Measurements from ENCODE around the gene B4GALT1. TPM values are rescaled to one million over a fixed set of nuclear protein-coding genes. Genes with fewer than 3 reads are reported as not detected.

B4GALT1 gene
- polyA plus RNA-seq, 1 donor from 2014 or later = 55.1 TPM

DNA sequence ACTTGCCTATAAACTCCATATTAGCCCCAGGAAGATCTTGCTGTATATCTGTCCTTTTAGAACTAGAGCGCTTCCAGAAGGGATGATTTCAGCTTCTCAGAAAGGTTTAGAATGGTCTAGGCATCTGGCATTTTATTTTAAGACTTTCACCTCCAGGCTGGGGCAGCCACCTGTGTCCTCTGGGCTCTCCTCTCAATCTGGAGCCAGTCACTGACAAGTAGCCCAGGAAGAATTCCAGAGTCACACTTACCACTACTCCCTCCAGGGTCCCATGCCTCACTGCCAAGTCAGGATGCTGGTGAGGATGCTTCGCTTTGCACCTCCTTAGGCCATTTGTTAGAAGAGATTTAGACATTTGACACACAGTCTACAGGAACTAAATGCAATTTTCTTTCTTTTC lies 20.8 kb downstream of the B4GALT1 start:
- peaks cover 10% of the 10 kb centered on the region for H3K36me3 Mint-ChIP-seq
- no peaks in the 10 kb centered on the region for H3K27me3 Mint-ChIP-seq
- peak overlapping the region in 2 of 3 donors; percentile 41 to 86 for H3K27ac Mint-ChIP-seq
- peak overlapping the region in 3 of 4 donors; percentile 46 to 80 (median 75) for H3K4me3 Mint-ChIP-seq
- H3K9me3 Mint-ChIP-seq = no peaks in the 10 kb centered on the region
- peaks cover 57 to 72% (median 71%) of the 10 kb centered on the region in 3 donors for H3K4me1 Mint-ChIP-seq

DNA sequence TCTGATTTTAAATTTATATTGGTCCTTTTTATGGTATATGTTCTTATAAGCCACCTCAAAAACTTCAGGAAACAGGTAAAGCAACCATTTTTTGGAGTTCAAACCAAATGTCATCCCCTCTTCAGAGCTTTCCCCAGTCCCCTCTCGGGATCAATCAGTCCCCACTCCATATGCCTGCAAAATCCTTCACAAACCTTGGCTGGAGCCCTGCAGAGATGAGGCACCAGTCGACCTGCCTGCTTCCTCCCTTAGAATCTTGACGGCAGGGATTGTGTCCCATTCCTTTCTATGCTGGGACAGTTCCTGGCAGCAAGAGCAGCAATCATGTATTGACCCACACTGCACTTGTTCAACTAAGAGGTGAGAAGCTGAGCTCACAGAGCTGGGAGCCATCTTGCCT lies 22.6 kb downstream of the B4GALT1 start:
- H3K4me1 Mint-ChIP-seq = peaks cover 60 to 76% (median 73%) of the 10 kb centered on the region in 3 donors
- H3K36me3 Mint-ChIP-seq = peaks cover 10% of the 10 kb centered on the region
- peak overlapping the region; percentile 54 to 70 (median 60) for H3K4me3 Mint-ChIP-seq
- H3K27me3 Mint-ChIP-seq = no peaks in the 10 kb centered on the region
- H3K9me3 Mint-ChIP-seq = no peaks in the 10 kb centered on the region
- H3K27ac Mint-ChIP-seq = peak overlapping the region; percentile 92 to 96 (median 94)

DNA sequence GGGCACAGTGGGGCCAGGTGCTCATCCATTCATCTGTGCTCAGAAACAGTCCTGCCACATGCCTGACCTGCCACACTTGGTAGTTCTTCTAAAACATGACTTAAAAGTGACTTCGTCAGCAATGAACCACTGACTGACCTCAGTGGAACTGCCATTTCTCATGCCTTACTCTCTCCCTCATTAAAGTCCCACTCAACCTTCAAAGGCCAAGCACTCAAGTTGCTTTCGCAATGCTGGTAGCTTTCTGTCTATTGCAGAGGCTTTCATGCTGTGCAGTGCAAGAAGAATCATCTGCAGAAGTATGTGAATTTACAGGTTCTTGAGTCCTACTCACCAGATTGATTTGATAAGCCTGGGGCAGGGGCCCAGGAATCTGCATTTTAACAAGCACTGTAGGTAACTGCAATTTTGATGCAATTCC lies 23.9 kb downstream of the B4GALT1 start:
- Mint-ChIP-seq H3K4me3 (peak overlapping the region in 3 of 4 donors; percentile 23 to 72 (median 60)), H3K36me3 (peaks cover 6% of the 10 kb centered on the region), H3K27me3 (no peaks in the 10 kb centered on the region), H3K27ac (peak overlapping the region; percentile 92 to 96 (median 94)), H3K4me1 (peaks cover 63 to 79% (median 75%) of the 10 kb centered on the region in 3 donors), H3K9me3 (no peaks in the 10 kb centered on the region)

DNA sequence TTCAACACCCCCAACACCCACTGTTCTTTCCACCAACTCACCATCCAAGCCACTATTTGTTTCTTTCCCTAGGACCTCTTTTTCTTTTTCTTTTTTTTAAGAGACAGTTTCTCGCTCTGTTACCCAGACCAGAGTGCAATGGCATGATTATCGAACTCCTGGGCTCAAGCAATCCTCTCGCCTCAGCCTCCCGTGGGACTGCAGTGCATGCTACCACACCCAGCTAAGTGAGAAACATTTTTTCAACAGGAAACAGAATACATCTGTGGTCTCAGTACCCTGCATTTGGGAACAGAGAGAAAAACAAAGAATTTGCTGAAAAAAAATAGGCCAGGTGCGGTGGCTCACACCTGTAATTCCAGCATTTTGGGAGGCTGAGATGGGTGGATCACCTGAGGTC lies 24.6 kb downstream of the B4GALT1 start:
- H3K9me3 Mint-ChIP-seq = no peaks in the 10 kb centered on the region
- peak overlapping the region; percentile 79 to 94 (median 86) for H3K4me3 Mint-ChIP-seq
- peak overlapping the region; percentile 94 to 98 (median 96) for H3K27ac Mint-ChIP-seq
- peaks cover 2% of the 10 kb centered on the region for H3K27me3 Mint-ChIP-seq
- peaks cover 6% of the 10 kb centered on the region for H3K36me3 Mint-ChIP-seq
- peaks cover 62 to 82% (median 76%) of the 10 kb centered on the region in 3 donors for H3K4me1 Mint-ChIP-seq

DNA sequence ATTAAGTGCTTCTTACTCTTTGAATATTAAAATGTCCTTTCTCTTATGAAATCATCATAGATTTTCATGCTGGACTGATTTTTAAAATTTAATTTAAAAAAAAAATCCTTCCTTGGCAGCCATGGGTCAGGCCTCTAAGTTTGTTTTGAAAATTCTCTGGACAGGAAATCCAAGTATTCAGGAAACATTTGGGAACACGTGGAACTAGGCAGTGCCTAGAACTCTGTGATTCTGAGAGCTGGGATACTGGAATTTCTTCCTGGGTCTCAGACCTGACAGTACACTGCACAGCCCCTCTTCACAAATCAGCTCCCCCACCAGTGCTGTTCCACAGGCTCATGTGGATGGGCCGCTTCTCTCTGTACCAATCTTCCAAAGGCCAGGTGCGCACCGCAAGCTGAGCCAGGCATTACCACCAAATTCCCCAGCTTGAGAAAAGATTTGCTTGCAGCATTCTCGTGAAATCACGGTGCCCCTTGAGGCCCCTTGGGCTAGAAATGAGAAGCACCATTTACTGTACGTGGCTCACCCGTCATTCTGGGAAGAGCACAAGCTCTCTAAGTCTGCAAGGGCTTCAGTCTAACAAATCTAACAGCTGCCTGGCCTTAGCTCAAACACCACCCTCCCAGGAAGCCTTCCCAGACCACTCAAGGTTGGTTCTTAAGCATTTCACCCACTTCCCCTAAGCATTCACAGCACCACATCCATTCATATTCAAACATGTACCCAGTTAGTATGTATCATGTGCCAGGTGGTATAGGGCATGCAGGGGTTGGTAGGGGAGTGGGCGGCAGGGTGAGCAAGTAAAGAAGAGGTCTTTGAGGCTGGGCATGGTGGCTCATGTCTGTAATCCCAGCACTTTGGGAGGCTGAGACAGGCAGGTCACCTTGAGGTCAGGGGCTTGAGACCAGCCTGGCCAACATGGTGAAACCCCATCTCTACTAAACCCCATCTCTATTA lies 26.5 kb downstream of the B4GALT1 start:
- Mint-ChIP-seq H3K4me1 (peaks cover 65 to 85% (median 78%) of the 10 kb centered on the region in 3 donors), H3K9me3 (no peaks in the 10 kb centered on the region), H3K36me3 (peaks cover 6% of the 10 kb centered on the region), H3K27me3 (peaks cover 4% of the 10 kb centered on the region), H3K4me3 (peak overlapping the region; percentile 79 to 92 (median 86)), H3K27ac (peak overlapping the region; percentile 94 to 98 (median 96))

DNA sequence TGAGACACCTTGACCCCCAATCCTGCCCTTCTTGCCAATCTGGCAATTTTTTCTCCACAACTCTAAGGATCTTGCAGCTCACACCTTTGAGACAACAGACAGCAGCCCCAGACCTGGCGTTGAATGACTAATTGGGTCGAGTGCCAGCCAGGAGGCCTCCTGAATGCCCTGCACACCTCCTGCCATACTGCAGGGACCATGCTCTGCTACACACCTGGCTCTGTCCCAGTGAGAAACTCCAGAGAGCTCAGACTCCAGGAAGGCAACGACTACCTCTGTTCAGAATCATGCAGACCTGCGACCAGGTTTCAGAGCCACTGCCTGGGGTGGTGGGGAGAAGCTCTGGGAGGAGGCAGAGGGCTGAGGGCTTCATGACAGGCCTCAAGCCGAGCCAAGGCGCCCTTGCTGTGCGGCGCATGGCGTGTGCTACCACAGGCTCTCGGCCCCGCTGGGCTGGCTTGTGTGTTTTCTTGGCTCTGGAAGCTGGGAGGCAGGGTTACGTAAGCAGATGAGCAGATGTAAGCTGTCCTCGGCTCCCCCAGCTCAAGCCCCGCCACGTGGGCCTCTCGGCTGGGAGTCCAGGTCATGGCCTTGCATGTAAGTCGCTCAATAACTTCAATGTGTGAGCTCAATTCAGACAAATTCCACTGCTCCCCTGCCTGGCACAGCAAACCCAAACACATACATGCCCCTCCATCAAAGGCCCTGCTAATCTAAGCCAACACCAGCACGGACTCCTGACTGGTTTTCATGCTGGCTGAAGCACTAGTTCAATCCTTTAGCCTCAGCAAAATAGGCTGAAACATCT lies 27.5 kb downstream of the B4GALT1 start:
- no peaks in the 10 kb centered on the region for H3K9me3 Mint-ChIP-seq
- peak overlapping the region; percentile 94 to 98 (median 96) for H3K27ac Mint-ChIP-seq
- peak overlapping the region; percentile 40 to 73 (median 63) for H3K4me3 Mint-ChIP-seq
- peaks cover 4% of the 10 kb centered on the region for H3K27me3 Mint-ChIP-seq
- H3K4me1 Mint-ChIP-seq = peaks cover 67 to 83% (median 77%) of the 10 kb centered on the region in 3 donors
- peaks cover 8% of the 10 kb centered on the region for H3K36me3 Mint-ChIP-seq

DNA sequence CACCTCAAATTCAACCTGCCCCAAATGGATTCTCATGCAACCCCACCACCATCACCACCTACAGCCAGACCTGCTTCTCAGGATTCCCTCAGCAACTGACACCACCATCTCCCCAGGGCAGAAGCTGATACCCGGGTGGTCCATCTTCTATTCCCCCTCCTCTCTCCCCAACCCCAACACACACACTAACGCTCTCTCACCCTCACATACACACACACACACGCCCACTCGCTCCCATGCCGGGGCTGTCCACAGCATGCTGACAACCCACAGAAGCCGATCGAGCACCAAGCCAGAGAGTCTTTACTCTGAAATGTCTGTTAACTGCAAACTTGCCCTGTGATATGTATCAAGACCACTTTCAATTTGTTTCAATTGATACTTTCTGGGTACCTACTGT lies 28.4 kb downstream of the B4GALT1 start:
- peaks cover 4% of the 10 kb centered on the region for H3K27me3 Mint-ChIP-seq
- peaks cover 64 to 81% (median 70%) of the 10 kb centered on the region in 3 donors for H3K4me1 Mint-ChIP-seq

DNA sequence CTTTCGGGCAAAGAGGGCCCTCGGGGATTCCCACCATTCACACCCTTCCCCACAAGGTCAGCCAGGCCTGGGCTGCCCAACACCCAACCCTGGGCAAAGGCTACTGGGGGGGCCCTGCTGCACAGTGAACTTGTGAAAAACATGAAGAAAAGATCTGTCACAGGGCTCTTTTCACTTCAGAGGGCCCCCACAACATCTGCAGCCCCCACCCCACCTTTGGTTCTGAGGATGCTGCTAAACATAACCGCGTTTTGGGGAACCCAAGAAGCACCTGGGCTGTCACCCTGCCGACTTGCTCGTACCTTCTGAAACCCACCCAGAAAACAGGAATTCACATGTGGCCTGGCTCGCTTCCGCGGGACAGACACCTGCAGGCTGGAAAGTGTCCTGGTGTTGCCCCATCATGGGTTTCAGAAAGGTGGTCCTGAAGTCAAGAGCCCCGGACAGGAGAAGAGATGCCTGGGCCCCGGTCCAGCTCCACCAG lies 29.3 kb downstream of the B4GALT1 start:
- H3K4me1 Mint-ChIP-seq = peaks cover 59 to 78% (median 65%) of the 10 kb centered on the region in 3 donors
- H3K4me3 Mint-ChIP-seq = peak overlapping the region; percentile 40 to 73 (median 64)
- no peaks in the 10 kb centered on the region for H3K9me3 Mint-ChIP-seq
- H3K27me3 Mint-ChIP-seq = peaks cover 4% of the 10 kb centered on the region
- H3K36me3 Mint-ChIP-seq = peaks cover 10% of the 10 kb centered on the region
- H3K27ac Mint-ChIP-seq = peak overlapping the region; percentile 94 to 98 (median 96)

More for the DNA sequence above, 28.4 kb downstream of the B4GALT1 start:
- Mint-ChIP-seq H3K36me3 (peaks cover 8% of the 10 kb centered on the region), H3K4me3 (peak overlapping the region; percentile 40 to 73 (median 64)), H3K27ac (peak overlapping the region; percentile 94 to 98 (median 96)), H3K9me3 (no peaks in the 10 kb centered on the region)

DNA sequence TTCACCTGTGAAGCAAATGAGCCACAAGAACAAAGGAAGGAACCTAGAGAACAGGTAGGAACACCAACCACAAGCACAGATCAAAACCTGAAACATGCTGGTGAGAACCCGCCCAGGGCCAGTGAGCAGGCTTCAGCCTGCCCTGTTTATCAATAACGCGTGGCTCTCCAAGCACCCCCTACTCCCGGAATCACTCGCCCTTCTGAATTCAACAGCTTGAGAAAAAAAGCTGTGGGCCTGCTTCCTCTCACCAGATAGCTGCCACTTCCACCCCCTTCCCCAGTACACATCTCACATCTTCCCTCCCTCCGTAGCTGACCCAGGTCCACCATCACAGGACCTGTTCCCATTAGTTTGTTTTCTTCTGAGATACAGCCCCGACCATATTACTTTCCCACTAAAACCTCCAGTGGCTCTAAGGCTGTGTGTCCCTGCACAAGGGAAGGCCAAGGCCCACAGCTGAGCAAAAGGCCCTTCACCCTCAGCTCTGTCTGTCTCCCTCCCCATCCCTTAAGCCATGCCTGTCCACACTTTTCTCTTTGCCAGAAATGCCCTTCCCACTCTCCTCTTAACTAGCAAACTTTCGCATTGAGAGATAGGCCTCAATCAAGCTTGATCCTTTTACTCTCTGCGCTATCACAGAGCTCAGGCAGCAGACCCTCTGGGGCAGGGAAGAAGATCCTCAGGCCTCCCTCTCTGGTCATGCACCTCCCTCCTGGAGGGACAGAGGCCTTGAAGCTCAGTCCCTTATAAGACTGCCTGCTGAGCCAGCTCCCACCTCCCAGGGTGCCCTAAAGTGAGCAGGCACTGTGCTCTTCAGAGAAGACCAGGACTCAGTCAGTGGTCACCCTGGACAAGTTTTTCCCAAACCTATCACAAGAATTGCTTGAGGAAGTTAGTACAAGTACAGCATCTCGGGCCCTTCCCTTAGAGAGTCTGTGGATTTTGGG lies 30.1 kb downstream of the B4GALT1 start:
- peaks cover 4% of the 10 kb centered on the region for H3K27me3 Mint-ChIP-seq
- peaks cover 4% of the 10 kb centered on the region for H3K36me3 Mint-ChIP-seq
- peak overlapping the region; percentile 40 to 73 (median 62) for H3K4me3 Mint-ChIP-seq
- peak overlapping the region; percentile 94 to 98 (median 96) for H3K27ac Mint-ChIP-seq
- H3K4me1 Mint-ChIP-seq = peaks cover 53 to 74% (median 60%) of the 10 kb centered on the region in 3 donors
- H3K9me3 Mint-ChIP-seq = no peaks in the 10 kb centered on the region

DNA sequence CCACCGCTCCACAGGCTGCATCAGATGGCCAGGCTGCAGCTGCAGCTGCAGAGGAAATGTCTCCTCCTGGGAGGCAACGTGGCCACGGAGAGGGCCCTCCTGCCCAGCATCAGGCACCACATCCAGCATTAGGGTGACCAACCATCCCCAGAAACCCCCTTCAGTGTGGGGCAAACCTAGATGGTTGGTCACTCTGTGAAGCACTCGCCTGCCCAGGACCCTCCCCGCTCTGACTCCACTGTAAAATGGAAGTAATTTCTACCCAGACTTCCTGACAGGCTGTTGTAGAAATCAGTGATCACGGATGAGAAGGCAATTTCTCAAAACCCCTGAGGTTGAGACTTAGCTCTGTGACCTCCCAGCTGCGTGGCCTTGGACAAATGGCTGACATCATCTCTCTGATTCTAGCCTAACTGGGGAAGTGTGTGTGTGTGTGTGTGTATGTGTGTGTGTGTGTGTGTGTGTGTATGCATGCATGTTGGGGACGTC lies 31.6 kb downstream of the B4GALT1 start:
- peak overlapping the region; percentile 40 to 81 (median 58) for H3K4me3 Mint-ChIP-seq
- H3K9me3 Mint-ChIP-seq = no peaks in the 10 kb centered on the region
- H3K27ac Mint-ChIP-seq = peak overlapping the region; percentile 36 to 98 (median 90)
- peaks cover 4% of the 10 kb centered on the region for H3K27me3 Mint-ChIP-seq
- peaks cover 51 to 77% (median 60%) of the 10 kb centered on the region in 3 donors for H3K4me1 Mint-ChIP-seq
- H3K36me3 Mint-ChIP-seq = peaks cover 6% of the 10 kb centered on the region

DNA sequence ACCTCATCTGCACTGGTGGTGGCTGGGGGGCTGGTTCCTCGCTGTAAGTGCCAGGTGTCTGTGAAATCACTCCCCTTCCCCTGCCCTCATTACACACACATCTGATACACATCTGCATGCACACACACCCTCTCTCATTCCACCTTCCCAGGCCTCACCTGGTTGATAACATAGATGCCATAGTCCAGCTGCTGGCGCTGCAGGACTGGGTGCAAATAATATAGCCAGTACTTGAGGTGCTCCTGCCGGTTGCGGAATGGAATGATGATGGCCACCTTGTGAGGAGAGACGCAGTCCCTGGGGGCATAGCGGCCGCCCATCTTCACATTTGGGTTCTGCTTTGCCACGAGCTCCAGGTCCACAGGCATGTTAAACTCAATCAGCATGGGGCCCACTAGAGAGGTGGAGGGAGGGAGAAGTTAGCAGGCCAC lies 32.1 kb downstream of the B4GALT1 start:
- Mint-ChIP-seq H3K27me3 (peaks cover 4% of the 10 kb centered on the region), H3K9me3 (no peaks in the 10 kb centered on the region), H3K36me3 (peaks cover 6% of the 10 kb centered on the region), H3K27ac (peak overlapping the region; percentile 36 to 98 (median 90)), H3K4me3 (peak overlapping the region in 3 of 4 donors; percentile 40 to 74 (median 59)), H3K4me1 (peaks cover 53 to 78% (median 63%) of the 10 kb centered on the region in 3 donors)

DNA sequence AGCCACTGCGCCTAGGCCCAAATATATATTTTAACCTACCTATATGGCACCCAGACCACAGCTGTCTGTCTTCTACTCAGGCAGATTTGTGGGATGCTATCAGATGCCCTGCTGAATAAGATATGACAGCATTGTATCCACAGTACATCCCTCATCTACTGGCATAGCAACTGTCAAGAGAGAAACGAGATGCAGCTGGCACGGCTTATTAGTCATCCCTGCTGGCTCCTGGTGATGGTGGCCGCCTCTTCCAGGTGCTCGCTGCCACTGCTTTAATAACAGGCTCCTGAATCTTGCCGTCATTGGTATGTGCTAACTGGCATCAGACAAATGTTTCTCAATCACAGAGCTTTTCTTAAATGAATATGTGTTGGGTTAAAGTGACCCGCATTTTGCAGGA lies 34.0 kb downstream of the B4GALT1 start:
- Mint-ChIP-seq H3K9me3 (no peaks in the 10 kb centered on the region), H3K4me1 (peaks cover 45 to 70% (median 62%) of the 10 kb centered on the region in 3 donors), H3K36me3 (peaks cover 8% of the 10 kb centered on the region), H3K27me3 (peaks cover 4% of the 10 kb centered on the region), H3K4me3 (no peak overlapping the region), H3K27ac (peak overlapping the region; percentile 19 to 69 (median 46))
